ENCODE results near the gene PERM1. TPM values are rescaled to one million over a fixed set of nuclear protein-coding genes. Genes with fewer than 3 reads are reported as not detected.
"Not testable (repeated sequence)": the region's sequence is repeated elsewhere in the genome, so short reads cannot be mapped to it uniquely, and the experiment has no call there.

Gene PERM1, protein sequence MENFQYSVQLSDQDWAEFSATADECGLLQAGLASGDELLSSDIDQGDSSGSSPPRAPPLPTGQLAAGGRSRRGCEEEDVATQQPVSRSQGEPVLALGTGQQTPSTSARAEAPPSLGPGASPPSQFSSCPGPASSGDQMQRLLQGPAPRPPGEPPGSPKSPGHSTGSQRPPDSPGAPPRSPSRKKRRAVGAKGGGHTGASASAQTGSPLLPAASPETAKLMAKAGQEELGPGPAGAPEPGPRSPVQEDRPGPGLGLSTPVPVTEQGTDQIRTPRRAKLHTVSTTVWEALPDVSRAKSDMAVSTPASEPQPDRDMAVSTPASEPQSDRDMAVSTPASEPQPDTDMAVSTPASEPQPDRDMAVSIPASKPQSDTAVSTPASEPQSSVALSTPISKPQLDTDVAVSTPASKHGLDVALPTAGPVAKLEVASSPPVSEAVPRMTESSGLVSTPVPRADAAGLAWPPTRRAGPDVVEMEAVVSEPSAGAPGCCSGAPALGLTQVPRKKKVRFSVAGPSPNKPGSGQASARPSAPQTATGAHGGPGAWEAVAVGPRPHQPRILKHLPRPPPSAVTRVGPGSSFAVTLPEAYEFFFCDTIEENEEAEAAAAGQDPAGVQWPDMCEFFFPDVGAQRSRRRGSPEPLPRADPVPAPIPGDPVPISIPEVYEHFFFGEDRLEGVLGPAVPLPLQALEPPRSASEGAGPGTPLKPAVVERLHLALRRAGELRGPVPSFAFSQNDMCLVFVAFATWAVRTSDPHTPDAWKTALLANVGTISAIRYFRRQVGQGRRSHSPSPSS
- total RNA-seq, result not detected

DNA sequence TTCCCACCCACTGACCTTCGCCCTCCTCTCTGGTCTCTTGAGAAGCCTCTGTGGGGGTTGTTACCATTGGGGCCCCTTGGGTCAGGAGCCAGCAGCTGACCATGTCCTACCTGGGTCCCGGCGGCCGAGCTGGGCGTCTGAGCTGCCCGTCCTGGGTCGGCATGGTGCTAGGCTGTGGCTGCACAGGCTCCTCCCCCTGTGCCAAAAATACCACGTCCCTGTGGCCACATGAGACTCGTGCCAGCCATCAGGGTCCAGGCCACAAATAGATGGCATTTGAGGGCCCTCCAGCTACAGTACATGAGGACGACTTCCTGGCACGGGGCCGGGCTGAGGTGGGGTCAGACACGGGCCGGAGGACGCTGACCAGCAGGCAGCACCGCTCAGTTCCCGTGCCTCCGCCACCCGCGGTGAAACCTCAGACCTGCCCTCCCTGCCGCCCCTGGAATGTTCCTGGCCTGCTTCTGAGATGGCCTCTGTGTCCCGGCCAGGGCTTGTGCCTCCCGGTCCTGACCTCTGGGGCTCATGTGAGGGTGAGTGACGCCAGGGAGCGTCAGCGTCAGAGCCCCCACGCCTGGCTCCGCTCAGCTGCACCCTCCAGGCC is at the start of gene PERM1:
TSS of gene PERM1 (minus strand) at position 139 of the 604 bp plus-strand sequence. CDS start 1,064 bp downstream, outside the sequence.
- peak; percentile 4 for ATAC-seq
- DNase-seq (ENCODE audit: low spot score), result no peak
- intact Hi-C loops (cut with DNase I), result loop anchor here (5.0 kb wide), 1 partner anchor 80 kb away; no protein-coding TSS in a partner anchor

DNA sequence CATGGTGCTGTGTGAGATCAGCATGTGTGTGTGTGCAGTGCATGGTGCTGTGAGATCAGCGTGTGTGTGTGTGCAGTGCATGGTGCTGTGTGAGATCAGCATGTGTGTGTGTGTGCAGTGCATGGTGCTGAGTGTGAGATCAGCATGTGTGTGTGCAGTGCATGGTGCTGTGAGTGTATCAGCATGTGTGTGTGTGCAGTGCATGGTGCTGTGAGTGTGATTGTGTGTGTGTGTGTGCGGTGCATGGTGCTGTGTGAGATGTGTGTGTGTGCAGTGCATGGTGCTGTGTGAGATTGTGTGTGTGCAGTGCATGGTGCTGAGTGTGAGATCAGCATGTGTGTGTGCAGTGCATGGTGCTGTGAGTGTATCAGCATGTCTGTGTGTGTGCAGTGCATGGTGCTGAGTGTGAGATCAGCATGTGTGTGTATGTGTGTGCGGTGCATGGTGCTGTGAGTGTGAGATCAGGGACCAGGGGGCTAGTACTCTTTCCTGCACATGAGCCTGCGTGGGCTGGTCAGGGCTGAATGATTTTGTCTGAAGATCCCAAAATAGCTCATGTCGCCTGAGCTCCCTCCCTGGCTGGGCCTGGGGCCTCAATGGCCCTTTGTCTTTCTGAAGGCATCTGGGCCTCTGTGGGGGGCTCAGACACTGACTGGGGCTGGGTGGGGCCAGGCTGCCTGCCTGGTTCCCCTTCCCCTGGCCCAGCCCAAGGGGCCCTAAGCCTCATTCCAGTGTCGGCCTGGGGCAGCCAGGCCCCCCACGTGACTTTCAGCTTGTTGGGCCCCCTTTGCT is 49.2 kb upstream of the PERM1 start:
- ATAC-seq; intact Hi-C loops (cut with DNase I); DNase-seq (ENCODE audit: low spot score): not testable (repeated sequence)

DNA sequence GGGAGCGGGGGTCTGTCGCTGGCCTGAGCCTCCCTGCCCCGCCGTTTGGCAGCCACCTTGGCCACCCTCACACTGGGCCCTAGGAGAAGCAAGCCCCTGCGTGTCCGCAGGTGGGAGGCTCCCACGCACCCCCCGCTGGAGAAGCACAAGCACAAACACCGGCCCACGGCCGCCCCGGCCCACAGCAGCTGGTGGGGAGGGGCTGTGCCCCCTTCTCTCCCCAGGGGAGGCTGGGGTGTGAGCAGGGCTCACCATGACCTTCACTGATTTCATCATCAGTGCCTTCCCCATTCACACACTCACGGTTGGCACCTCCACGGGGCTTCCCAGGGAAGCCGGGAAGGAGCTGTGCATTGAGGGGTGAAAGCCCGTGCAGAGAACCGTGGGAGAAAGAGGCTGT is 45.9 kb upstream of the PERM1 start:
- intact Hi-C loops (cut with DNase I), result no loop called here
- ATAC-seq (no peak), DNase-seq (ENCODE audit: low spot score) (no peak)

DNA sequence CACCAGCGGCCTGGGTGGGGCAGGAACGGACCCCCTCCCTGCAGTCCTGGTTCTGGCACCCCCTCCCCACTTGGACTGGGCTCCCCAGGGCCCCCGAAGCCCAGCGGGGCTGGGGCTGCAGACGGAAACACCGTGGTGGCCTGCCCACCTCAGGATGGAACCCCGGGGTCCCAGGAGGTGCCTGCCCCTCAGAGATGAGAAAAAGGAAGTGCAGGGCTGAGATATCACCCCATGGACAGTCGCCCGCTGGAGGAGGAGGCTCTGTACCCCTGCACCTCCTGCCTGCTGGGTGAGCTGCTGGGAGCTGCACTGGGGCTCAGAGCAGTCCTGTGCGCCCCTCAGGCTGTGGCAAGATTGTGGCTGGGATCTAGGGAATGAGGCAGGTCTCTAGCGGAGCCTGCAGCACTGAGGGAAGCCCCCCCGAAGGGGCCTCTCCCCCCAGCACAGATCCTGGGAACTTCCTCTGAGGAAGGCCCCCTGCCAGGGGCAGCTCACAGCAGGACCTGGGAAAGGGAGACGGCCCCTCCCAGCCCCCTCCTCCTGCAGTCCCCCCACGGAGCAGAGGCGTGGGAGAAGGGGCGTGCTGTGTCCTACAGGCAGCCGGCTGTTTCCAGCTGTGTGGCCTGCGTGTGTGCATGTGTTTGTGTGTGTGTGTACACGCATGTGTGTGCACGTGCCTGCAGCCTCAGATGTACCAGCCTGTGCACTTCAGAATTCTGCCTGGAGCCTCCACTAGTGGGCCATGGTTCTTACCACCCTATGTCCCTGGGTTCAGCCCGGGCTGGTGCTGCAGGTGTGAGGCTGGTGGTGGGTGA is 44.9 kb upstream of the PERM1 start:
- intact Hi-C loops (cut with DNase I), result no loop called here
- ATAC-seq, result no peak

DNA sequence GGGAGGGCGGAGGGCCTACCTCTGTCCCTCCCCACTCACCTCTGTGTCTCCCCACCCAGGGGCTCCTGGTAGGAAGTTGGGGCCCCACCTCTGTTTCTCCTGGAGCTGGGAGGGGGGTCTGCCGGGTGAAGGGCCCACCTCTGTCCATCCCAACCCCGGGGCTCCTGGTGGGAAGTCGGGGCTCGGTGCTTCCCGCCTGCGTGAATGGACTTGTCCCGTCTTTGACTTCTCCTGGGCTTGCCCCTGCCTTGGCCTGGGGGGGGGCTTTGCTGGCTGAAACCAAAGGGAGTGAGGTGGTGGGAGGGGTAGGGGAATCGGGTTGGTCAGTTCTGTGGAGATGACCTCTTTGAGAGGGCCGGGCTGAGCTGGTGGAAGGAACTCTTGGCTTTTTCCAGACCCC is 43.8 kb upstream of the PERM1 start:
- DNase-seq (ENCODE audit: low spot score) (no peak), ATAC-seq (no peak)
- intact Hi-C loops (cut with DNase I), result no loop called here

More for the DNA sequence above, 44.9 kb upstream of the PERM1 start:
- DNase-seq (ENCODE audit: low spot score), result no peak

DNA sequence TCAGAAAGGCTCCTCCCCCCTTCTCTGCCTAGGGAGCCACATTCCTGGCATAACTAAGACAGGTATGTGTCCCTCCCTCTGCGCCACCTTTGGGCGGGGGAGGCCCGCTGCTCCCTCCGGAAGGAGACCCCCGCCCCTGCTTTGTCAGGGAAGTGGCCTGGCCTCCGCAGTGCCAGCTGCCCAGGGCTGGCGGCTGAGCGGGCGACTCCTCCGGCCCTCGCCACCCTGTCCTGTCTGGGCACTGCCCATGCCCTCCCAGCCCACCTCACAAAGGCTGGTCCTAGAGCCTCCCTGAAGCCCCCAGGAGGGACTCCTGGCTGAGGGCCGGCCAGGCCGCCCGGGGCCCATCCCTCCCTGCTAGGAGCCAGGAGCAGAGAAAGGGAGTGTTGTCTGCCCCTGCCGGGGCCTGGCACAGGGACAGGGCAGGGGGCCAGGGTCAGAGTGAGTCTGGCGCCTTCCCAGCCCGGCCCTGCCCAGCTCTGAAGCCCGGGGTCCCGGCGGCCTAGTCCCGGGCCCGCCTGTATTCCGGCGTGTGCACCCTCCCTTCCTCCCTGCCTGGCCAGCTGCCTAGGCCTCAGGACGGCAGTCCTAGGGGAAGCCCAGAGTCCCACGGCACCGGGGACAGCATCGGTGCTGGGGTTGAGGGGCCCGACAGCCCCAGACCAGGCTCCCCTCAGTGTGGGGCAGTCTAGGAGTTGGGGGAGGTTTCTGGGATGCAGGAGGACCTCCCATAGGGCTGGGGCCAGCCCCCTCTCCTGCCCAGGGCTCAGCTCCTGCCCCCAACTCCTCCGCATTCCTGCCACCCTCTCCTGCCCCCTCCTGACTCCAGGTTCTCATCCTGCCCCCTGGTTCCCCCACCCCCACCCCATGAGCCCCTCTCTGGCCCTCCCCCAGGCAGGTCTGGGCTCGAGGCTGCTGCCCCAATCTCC is 43.1 kb upstream of the PERM1 start:
- ATAC-seq (no peak), DNase-seq (ENCODE audit: low spot score) (no peak)
- intact Hi-C loops (cut with DNase I), result no loop called here

DNA sequence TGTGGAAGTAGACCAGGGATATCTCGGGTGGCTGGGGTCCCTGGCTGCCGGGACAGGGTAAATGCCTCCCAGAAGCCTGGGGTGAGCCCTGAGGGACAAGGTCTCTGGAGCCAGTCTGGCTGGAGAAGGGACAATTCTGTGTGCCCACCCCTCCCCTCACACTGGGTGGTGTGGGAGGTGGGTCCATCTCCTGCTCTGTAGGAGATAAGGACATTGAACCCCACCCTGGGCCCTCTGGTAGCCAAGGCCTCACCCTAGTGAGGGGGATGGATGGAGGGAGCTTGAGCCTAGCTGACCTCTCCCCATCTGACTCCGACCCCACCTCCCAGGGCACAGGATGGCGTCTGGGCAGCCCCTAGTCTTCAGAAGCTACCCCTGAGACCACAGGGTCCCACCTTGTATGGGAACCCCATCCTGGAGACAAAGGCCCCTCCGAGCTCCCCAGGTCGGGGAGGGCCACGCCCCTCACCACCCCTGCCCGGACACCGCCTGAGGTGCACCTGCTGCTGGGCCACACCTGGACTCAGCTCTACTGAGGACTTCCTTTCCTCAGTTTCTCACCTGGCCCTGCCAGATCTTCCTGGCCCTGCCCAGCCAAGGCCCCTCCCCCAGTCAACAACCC is 42.4 kb upstream of the PERM1 start:
- ATAC-seq, result no peak
- no peak for DNase-seq (ENCODE audit: low spot score)
- intact Hi-C loops (cut with DNase I), result no loop called here

DNA sequence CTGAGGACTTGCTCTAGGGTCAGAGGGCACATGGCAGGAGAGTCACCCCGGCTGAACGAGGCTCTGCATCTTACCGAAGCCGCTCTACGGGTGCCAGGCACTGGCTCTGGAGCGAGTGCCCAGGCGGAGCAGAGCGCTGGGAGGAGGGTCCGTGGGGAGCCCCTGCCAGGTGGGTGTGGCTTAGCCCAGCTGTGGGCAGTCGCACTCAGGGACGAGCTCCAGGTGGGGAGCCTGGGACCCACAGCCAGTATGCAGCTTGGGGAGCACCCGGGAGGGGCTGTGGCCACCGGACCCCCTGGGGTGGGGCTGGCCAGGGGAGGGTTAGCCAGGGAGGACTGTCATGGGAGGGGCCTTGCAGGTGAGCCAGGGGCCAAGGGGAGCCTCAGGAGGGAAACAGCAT is 41.8 kb upstream of the PERM1 start:
- DNase-seq (ENCODE audit: low spot score) (no peak), ATAC-seq (no peak)
- intact Hi-C loops (cut with DNase I), result no loop called here

DNA sequence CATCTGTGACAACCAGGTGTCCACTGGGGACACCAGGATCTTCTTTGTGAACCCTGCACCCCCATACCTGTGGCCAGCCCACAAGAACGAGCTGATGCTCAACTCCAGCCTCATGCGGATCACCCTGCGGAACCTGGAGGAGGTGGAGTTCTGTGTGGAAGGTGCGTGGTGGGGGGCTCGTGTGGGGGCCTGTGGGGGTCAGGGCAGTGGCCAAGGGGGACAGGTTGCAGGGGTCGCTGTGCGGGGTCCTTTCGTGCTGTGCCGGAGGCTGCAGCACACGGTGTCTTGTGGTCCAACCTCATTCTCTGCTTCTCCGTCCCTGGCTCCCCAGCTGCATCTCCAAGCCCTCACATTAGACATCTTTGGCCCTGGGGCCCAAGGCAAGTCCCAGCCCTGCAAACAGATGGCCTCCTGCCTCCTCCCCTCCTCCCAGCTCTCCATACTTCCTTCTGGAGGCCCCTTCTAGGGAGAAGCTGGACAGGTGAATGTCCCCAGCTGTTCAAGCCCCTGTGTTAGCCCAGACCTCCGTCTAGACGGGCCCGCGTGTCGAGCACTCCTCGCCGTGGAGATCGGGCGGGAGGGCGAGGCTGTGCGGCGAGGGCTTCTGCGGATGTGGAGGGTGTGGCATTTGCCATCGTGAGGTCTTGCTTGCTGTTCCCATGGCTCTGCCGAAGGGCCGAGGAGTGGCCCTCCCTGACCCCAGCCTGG is 40.6 kb upstream of the PERM1 start:
- ATAC-seq (no peak), DNase-seq (ENCODE audit: low spot score) (no peak)
- intact Hi-C loops (cut with DNase I), result no loop called here

DNA sequence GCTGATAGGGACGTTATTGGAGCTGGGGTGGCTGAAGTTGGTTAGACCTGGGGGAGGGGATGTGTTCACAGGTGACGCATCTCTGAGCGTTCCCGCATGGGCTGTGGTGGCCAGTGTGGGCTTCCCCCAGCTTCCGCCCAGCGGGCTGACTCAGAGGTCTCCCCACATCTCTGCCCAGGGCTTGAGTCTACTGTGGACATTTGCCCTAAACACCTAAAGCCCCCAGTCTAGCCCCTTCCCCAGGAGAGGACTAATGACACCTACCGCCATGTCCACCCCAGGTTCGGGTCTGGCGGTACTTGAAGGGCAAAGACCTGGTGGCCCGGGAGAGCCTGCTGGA is 40.0 kb upstream of the PERM1 start:
- intact Hi-C loops (cut with DNase I), result no loop called here

DNA sequence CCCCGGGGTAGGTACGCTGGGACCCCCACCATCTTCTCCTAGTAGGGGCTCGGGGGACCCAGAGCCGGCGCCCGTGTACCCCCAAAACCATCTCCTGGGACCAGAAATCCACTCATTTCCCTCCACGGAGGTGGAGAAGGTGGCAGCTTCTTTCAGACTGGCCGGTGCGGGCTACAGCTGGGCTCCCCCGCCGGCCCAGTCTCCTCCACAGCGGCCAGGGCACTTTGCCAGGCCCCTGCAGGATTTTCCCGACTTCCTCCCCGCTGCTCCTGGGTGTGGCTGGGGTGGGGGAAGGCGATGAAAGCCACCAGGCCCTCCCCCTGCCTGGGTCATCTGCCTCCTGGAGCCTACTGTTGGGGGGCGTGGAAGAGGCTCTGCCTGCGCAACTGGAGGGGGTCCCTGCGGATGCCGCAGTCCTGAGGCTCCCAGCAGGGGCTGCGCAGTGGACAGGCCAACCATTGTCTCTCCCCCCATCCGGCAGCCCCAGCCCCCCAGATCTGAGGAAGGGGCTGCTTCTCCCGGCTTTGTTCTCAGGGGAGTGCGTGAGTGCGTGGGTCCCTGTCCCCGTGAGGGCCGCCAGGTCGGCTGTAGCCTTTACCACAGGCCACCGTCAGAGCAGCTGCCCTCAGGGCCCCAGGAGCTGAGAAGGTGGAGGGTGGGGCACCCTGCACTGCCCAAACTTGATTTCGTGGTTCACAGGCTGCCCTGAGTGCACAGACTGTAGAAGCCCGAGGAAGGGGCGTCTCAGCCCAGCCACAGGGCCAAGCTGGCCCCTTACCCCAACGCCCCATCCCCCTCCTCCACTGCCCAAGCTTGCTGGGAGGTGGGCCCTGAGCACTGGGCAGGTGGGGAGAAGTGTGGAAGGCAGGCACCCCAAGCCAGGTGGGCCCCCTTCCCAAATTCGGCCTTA is 39.4 kb upstream of the PERM1 start:
- peak; percentile 7 for ATAC-seq
- intact Hi-C loops (cut with DNase I), result no loop called here
- no peak for DNase-seq (ENCODE audit: low spot score)

More for the DNA sequence above, 40.0 kb upstream of the PERM1 start:
- no peak for DNase-seq (ENCODE audit: low spot score)
- ATAC-seq, result no peak

DNA sequence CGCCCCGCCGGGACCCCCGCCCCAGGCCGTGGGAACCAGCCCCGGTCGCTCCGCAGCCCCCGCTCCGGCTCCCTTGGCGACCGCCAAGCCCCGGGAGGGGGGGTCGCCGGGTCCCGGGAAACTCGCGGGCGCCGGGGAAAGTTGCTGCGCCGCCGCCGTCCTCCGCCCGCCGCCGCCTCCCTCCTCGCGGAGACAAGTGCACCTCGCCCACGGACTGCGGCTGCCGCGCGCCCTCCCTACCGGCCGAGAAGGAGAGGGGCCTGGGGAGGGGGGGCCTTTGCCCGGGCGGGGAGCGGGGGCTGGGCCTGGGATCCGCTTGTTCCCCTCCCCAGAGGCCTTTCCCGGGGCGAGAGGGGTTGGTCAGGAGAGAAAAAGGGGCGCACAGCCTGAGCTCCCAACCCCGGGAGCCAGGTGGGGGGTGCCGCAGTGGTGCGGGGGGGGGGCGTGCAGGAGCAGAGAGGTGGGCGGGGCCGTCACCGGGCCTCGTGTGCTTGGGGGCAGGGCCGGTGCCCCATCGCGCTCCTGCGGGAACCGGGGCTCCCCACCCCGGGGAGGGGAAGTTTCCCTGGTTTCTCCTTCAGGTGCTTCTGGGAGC is 38.6 kb upstream of the PERM1 start:
- no peak for DNase-seq (ENCODE audit: low spot score)
- peak; percentile 1 for ATAC-seq
- intact Hi-C loops (cut with DNase I), result no loop called here

DNA sequence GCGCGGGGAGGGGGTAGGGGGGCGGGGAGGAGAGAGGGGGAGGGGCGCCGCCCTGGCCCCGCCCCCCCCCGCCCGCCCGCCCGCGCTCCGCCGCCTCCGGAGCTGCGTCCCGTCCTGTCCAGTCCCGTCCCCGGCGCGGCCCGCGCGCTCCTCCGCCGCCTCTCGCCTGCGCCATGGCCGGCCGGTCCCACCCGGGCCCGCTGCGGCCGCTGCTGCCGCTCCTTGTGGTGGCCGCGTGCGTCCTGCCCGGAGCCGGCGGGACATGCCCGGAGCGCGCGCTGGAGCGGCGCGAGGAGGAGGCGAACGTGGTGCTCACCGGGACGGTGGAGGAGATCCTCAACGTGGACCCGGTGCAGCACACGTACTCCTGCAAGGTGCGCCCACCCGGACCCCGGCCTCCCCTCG is 38.1 kb upstream of the PERM1 start, which contains the start of gene AGRN:
TSS of gene AGRN (plus strand) at position 121 of the 405 bp plus-strand sequence. CDS start at position 174, 53 bp downstream.
- no peak for ATAC-seq
- no peak for DNase-seq (ENCODE audit: low spot score)
- intact Hi-C loops (cut with DNase I), result no loop called here

DNA sequence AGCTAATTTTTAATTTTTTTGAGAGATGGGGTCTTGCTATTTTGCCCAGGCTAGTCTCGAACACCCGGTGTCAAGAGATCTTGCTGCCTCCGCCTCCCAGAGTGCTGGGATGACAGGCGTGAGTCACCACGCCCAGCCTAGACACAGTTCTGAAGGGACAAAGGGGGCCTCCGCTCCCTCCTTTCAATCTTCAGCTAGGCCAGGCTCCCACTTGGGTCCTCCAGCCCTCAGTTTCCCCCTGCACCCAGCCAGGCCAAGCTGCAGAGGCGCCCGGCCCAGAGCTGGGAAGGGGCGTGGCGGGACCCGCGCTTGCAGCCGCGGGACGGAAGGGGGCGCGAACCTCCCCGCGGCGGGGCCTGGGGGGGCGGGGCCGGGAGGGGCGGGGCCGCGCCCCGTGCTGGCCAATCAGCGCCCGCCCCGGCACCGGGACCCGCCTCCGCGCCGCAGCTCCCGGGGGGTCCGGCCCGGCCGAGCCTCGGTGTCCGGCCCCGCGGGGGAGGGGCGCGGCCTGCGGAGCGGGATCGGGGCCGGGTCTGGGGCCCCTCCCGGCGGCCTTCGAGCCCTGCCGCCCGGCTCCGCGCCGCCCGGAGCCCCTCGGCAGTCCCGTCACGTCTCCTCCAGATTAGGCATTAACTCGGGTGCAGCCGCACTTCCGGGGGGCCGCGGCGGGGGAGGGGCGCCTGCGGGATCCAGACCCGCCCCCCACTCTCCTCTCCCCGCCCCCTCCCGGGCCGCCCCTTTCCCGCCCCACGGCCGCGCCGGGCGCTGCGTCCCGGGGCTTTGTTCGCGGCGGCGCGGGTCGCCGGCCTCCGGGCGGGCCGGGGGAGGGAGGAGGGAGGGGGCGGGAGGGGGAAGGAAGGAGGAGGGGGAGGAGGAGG is 37.5 kb upstream of the PERM1 start:
- intact Hi-C loops (cut with DNase I), result no loop called here
- DNase-seq (ENCODE audit: low spot score) (peak; percentile 89), ATAC-seq (peak; percentile 88)

Data from sciatic nerve (tissue), 2 donors.